Karpas-422 (cell line): Measurements from ENCODE around the gene PRCC. TPM values are rescaled to one million over a fixed set of nuclear protein-coding genes. Genes with fewer than 3 reads are reported as not detected.

Source experiments
- DNase-seq: peaks from one replicate; pipeline ENCODE4 v3.0.0-alpha.2; 2015
- H2AFZ ChIP-seq: fragments of 200-600 bp; sonication (generic); 2 replicates; pipeline ENCODE4 v1.6.1; 2014; ENCODE audit warnings: antibody characterized with exemption, low read length, mixed read lengths
- H3K27ac ChIP-seq: fragments of 200-600 bp; sonication (generic); 2 replicates; pipeline ENCODE4 v1.5.1; 2014; ENCODE audit warnings: mild to moderate bottlenecking, low read length, moderate library complexity
- H3K27me3 ChIP-seq: fragments of 200-600 bp; sonication (generic); 2 replicates; pipeline ENCODE4 v1.6.1; 2014; ENCODE audit warnings: low read length, mixed read lengths
- H3K36me3 ChIP-seq: fragments of 200-600 bp; sonication (generic); 2 replicates; pipeline ENCODE4 v1.6.1; 2014; ENCODE audit warnings: low read length, mixed read lengths; ENCODE audit not compliant: insufficient read depth
- H3K4me1 ChIP-seq: fragments of 200-600 bp; sonication (generic); 2 replicates; pipeline ENCODE4 v1.6.1; 2014; ENCODE audit warnings: mild to moderate bottlenecking, low read length, mixed read lengths
- H3K4me2 ChIP-seq: fragments of 200-600 bp; sonication (generic); 2 replicates; pipeline ENCODE4 v1.6.1; 2014; ENCODE audit warnings: low read length, low read depth, mild to moderate bottlenecking; ENCODE audit not compliant: poor library complexity, severe bottlenecking
- H3K4me3 ChIP-seq: fragments of 200-600 bp; sonication (generic); 2 replicates; pipeline ENCODE4 v1.5.1; 2014; ENCODE audit warnings: mild to moderate bottlenecking, antibody characterized with exemption, low read length, mixed read lengths
- H3K79me2 ChIP-seq: fragments of 200-600 bp; sonication (generic); 2 replicates; pipeline ENCODE4 v1.6.1; 2014; ENCODE audit warnings: mild to moderate bottlenecking, low read length, mixed read lengths
- H3K9ac ChIP-seq: fragments of 200-600 bp; sonication (generic); 2 replicates; pipeline ENCODE4 v1.6.0; 2014; ENCODE audit warnings: low read length
- H3K9me2 ChIP-seq: fragments of 200-600 bp; sonication (generic), shearing (Covaris generic); replicated peaks from 2 replicates; pipeline ENCODE4 v1.6.0; 2014; ENCODE audit warnings: mild to moderate bottlenecking, low read length, moderate library complexity; ENCODE audit not compliant: insufficient read depth
- H3K9me3 ChIP-seq: fragments of 300-700, 200-600 bp; sonication (generic); 2 replicates; pipeline ENCODE4 v1.6.1; 2014; ENCODE audit warnings: low read length, mixed read lengths
- H4K20me1 ChIP-seq: fragments of 200-600 bp; sonication (generic); 2 replicates; pipeline ENCODE4 v1.6.1; 2014; ENCODE audit warnings: mild to moderate bottlenecking, antibody characterized with exemption, low read length, low read depth; ENCODE audit not compliant: insufficient read depth
- total RNA-seq: library from RNA; depleted of rRNA; stranded (reverse); fragments of >200 nt; shearing (Covaris generic); gene quantifications from 2 replicates; pipeline ENCODE4 v1.2.3, GENCODE V29; 2014; ENCODE audit warnings: low replicate concordance

Gene PRCC
- total RNA-seq, 1 experiment from 2014 or later: 39.6 TPM

- no peak overlapping the region for H3K4me3 ChIP-seq
- no peak for DNase-seq
- no peak overlapping the region for H3K27ac ChIP-seq
- H3K27me3 ChIP-seq: no peaks in the 10 kb centered on the region
- no peak overlapping the region for H3K9ac ChIP-seq
- H3K4me1 ChIP-seq: no peaks in the 10 kb centered on the region
- no peaks in the 10 kb centered on the region for H3K9me2 ChIP-seq
- H3K79me2 ChIP-seq: no peaks in the 10 kb centered on the region
- peaks cover 20% of the 10 kb centered on the region; the same call in 1 of the 2 replicates for H3K36me3 ChIP-seq
- H4K20me1 ChIP-seq: no peaks in the 10 kb centered on the region
- H3K9me3 ChIP-seq: no peaks in the 10 kb centered on the region
- no peak overlapping the region for H2AFZ ChIP-seq
- H3K4me2 ChIP-seq: no peak overlapping the region
Observed at GRCh38 chr1:156802421-156802935, 35.1 kb downstream of the PRCC start.

- DNase-seq: no peak
- Histone ChIP-seq H2AFZ (no peak overlapping the region), H3K9me3 (no peaks in the 10 kb centered on the region), H3K4me3 (no peak overlapping the region), H3K4me1 (no peaks in the 10 kb centered on the region), H3K27ac (no peak overlapping the region), H3K4me2 (no peak overlapping the region), H3K9me2 (no peaks in the 10 kb centered on the region), H3K79me2 (no peaks in the 10 kb centered on the region), H3K36me3 (peaks cover 12% of the 10 kb centered on the region; the same call in 1 of the 2 replicates), H3K9ac (no peak overlapping the region), H3K27me3 (no peaks in the 10 kb centered on the region), H4K20me1 (no peaks in the 10 kb centered on the region)
Observed at GRCh38 chr1:156803086-156803851, 35.9 kb downstream of the PRCC start.

DNA sequence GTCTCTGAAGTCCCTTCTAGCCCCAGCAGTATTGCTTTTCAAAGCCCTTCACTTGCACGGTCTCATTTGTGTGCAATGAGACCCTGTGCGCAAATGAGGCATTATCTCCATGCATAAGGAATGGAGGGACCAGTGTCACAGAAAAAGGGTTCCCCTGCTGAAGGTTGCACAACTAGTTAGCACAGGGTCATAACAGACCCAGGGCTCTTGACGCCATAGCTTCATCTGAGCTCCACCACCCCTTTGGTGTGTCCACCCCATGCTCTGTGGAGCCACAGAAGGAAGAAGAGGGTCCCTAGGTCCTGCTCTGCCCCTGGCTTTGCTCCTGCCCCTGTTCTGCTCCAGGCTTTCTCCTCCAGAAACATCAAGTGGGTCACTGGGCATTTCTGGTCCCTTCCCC is 36.7 kb downstream of the PRCC start:
- Histone ChIP-seq H3K9me3 (no peaks in the 10 kb centered on the region), H3K4me2 (no peak overlapping the region), H3K36me3 (peaks cover 7% of the 10 kb centered on the region; the same call in 1 of the 2 replicates), H3K9me2 (no peaks in the 10 kb centered on the region), H4K20me1 (no peaks in the 10 kb centered on the region), H3K4me3 (no peak overlapping the region), H3K9ac (no peak overlapping the region), H3K27ac (no peak overlapping the region), H3K27me3 (no peaks in the 10 kb centered on the region), H3K4me1 (no peaks in the 10 kb centered on the region), H3K79me2 (no peaks in the 10 kb centered on the region), H2AFZ (no peak overlapping the region)
- DNase-seq: no peak

- H3K9me3 ChIP-seq: no peaks in the 10 kb centered on the region
- no peaks in the 10 kb centered on the region for H4K20me1 ChIP-seq
- no peaks in the 10 kb centered on the region for H3K4me1 ChIP-seq
- no peaks in the 10 kb centered on the region for H3K27me3 ChIP-seq
- H3K9ac ChIP-seq: no peak overlapping the region
- no peak overlapping the region for H3K4me2 ChIP-seq
- no peak overlapping the region for H3K4me3 ChIP-seq
- no peak overlapping the region for H2AFZ ChIP-seq
- H3K36me3 ChIP-seq: peaks cover 4% of the 10 kb centered on the region; the same call in 1 of the 2 replicates
- H3K79me2 ChIP-seq: no peaks in the 10 kb centered on the region
- H3K27ac ChIP-seq: no peak overlapping the region
- no peaks in the 10 kb centered on the region for H3K9me2 ChIP-seq
- DNase-seq: no peak
Observed at GRCh38 chr1:156804572-156805243, 37.4 kb downstream of the PRCC start.

DNA sequence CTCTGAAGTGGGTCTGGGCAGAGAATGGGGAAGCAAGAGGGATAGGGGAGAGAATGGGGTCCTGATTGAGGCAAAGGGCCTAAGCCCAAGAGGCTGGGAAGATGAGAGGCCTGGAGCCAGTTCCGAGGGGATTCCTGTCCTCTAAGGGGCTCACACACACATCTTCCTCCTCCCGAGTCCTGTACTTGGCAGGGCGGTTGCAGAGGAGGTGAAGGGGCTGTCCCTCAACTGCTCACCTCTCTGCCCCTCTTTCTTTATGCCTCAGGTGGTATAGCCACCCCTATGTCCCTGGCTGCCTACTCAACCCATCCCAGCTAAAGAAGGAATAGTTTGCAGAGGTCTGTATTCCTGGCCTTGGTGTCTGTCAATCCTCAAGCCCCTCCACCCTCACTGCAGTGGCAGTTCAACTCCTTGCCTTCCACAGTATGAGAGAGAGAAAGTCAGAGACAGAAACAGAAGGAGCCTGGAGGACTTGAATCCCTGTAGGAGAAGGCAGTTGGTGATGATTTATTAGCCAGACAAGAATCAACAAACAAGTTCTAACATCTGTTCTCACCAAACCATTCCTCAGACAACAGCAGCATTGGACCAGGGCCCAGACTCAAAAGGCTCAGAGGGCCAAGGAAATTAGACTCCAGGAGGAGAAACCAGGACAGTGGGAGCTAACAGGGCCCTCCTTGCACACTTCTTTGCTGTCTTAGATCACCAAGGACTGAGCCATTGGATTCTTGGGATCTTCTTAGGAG is 38.6 kb downstream of the PRCC start:
- no peaks in the 10 kb centered on the region for H3K4me1 ChIP-seq
- H3K4me2 ChIP-seq: no peak overlapping the region
- no peaks in the 10 kb centered on the region for H3K9me2 ChIP-seq
- no peaks in the 10 kb centered on the region for H3K36me3 ChIP-seq
- no peaks in the 10 kb centered on the region for H4K20me1 ChIP-seq
- H3K4me3 ChIP-seq: no peak overlapping the region
- no peaks in the 10 kb centered on the region for H3K9me3 ChIP-seq
- no peak overlapping the region for H3K9ac ChIP-seq
- H3K27ac ChIP-seq: no peak overlapping the region
- H3K27me3 ChIP-seq: no peaks in the 10 kb centered on the region
- no peak overlapping the region for H2AFZ ChIP-seq
- H3K79me2 ChIP-seq: no peaks in the 10 kb centered on the region
- no peak for DNase-seq

DNA sequence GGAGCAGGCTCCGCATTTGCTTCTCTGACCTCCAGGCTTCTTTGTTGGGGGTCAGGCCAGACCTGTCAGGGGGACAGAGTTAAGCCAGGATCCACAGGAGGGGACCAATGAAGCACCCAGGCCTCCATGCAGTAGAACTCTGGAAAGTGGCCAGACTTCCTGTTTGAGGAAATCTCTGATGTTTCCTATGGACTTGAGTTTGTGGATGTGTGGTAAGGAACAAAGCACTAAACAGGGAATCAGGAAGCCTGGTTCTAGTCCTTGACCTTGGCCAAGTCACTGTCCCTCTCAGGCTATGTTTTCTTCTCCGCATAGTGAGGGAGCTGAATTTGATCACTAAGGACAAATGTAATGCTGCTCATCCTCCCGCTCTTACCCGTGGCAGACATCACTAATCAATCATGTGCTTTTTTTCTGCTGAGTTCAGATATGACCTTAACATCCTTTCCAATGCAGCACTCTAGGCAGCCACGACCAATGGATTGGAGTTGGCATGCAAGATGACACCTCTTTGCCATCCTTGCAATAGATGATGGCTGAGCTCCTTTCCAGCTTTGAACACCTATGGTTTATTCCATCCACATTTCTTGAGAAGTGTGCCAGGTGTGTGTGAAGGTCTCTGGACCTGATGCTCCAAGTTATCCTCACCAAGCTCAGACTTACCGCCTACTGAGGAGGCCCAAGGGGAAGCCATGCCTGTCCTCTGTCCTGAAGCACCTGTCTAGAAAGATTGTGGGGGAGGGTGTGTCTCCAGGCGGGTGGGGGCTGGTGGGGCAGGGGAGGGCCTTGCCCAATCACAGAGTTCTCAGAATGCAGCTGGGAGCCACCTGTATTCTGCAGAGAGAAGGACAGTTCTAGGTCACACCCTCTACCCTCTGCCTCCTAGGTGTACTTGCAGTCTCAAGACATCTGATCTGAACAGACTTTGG is 39.4 kb downstream of the PRCC start:
- no peaks in the 10 kb centered on the region for H3K36me3 ChIP-seq
- H3K9me2 ChIP-seq: no peaks in the 10 kb centered on the region
- peaks cover 4% of the 10 kb centered on the region; the same call in 1 of the 2 replicates for H4K20me1 ChIP-seq
- H3K9ac ChIP-seq: no peak overlapping the region
- no peak overlapping the region for H3K4me3 ChIP-seq
- H2AFZ ChIP-seq: no peak overlapping the region
- no peaks in the 10 kb centered on the region for H3K27me3 ChIP-seq
- no peaks in the 10 kb centered on the region for H3K4me1 ChIP-seq
- H3K9me3 ChIP-seq: no peaks in the 10 kb centered on the region
- no peak for DNase-seq
- no peak overlapping the region for H3K27ac ChIP-seq
- no peak overlapping the region for H3K4me2 ChIP-seq
- H3K79me2 ChIP-seq: no peaks in the 10 kb centered on the region

DNA sequence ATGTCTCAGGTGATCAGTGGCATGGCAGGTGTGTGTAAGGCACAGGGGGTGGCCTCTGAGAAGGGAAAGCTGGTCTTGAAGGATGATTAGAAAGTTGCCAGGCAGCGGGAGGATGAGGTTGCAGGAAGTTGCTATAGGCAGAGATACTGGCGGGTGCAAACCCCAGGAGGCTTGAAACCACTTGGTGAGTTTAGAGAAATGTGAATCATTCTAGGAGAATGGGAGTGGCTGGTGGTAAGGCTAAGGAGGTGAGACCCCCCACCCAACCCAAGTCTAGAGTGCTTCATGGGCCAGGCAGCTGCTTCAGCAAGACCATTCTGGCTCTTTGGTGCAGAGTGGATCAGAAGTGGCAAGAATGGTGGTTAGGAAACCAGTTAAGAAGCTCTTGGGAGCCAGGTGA is 40.3 kb downstream of the PRCC start:
- no peaks in the 10 kb centered on the region for H3K27me3 ChIP-seq
- no peaks in the 10 kb centered on the region for H3K9me3 ChIP-seq
- H3K79me2 ChIP-seq: no peaks in the 10 kb centered on the region
- H3K9me2 ChIP-seq: no peaks in the 10 kb centered on the region
- no peak for DNase-seq
- H3K9ac ChIP-seq: no peak overlapping the region
- no peaks in the 10 kb centered on the region for H3K36me3 ChIP-seq
- H3K4me1 ChIP-seq: no peaks in the 10 kb centered on the region
- H3K4me3 ChIP-seq: no peak overlapping the region
- no peak overlapping the region for H3K4me2 ChIP-seq
- no peak overlapping the region for H3K27ac ChIP-seq
- H2AFZ ChIP-seq: no peak overlapping the region
- H4K20me1 ChIP-seq: peaks cover 4% of the 10 kb centered on the region; the same call in 1 of the 2 replicates
